Osteoblast (primary cell): ENCODE results near the gene CELF5. TPM values are rescaled to one million over a fixed set of nuclear protein-coding genes. Genes with fewer than 3 reads are reported as not detected.

Experiments used
- DNase-seq: peaks from one replicate; pipeline ENCODE4 v3.0.0; 2011; ENCODE audit warnings: low spot score, mixed read lengths; ENCODE audit not compliant: insufficient read length; ENCODE audit errors: missing footprints
- H2AFZ ChIP-seq: 2 replicates; pipeline ENCODE4 v1.6.0; 2011; ENCODE audit warnings: mild to moderate bottlenecking, low read length
- H3K27ac ChIP-seq: 2 replicates; pipeline ENCODE4 v1.5.1; 2011; ENCODE audit warnings: mild to moderate bottlenecking, low read depth, low read length, moderate library complexity
- H3K27me3 ChIP-seq: 2 replicates; pipeline ENCODE4 v1.6.0; 2012; ENCODE audit warnings: mild to moderate bottlenecking, control low read depth, inconsistent platforms, low read length, moderate library complexity; ENCODE audit not compliant: insufficient read depth
- H3K36me3 ChIP-seq: 2 replicates; pipeline ENCODE4 v1.5.1; 2011; ENCODE audit warnings: mild to moderate bottlenecking, low read length, control low read depth, moderate library complexity; ENCODE audit not compliant: insufficient read depth
- H3K4me1 ChIP-seq: 2 replicates; pipeline ENCODE4 v1.5.1; 2011; ENCODE audit warnings: mild to moderate bottlenecking, low read length, control low read depth, moderate library complexity; ENCODE audit not compliant: insufficient read depth
- H3K4me2 ChIP-seq: 2 replicates; pipeline ENCODE4 v1.6.0; 2011; ENCODE audit warnings: mild to moderate bottlenecking, low read length; ENCODE audit not compliant: insufficient read depth
- H3K4me3 ChIP-seq: fragments of 200-600 bp; sonication (generic); 3 replicates; pipeline ENCODE4 v1.5.1; 2012; ENCODE audit warnings: mild to moderate bottlenecking, low read length, inconsistent platforms; ENCODE audit not compliant: insufficient read depth
- H3K79me2 ChIP-seq: 2 replicates; pipeline ENCODE4 v1.6.0; 2012; ENCODE audit warnings: mild to moderate bottlenecking, low read length, control low read depth, inconsistent platforms; ENCODE audit not compliant: insufficient read depth
- H3K9me3 ChIP-seq: 2 replicates; pipeline ENCODE4 v1.5.1; 2011; ENCODE audit warnings: low read depth, low read length, control low read depth
- H4K20me1 ChIP-seq: 2 replicates; pipeline ENCODE4 v1.6.0; 2012; ENCODE audit warnings: mild to moderate bottlenecking, low read length, control low read depth; ENCODE audit not compliant: insufficient read depth
- CTCF ChIP-seq: IDR thresholded peaks from 2 replicates; pipeline ENCODE4 v1.5.1; 2011; ENCODE audit warnings: mild to moderate bottlenecking, low read depth, low read length, moderate library complexity; ENCODE audit errors: extremely low read depth
- total RNA-seq: library from RNA; depleted of rRNA; stranded (reverse); fragments of >200 nt; gene quantifications from 2 replicates; pipeline ENCODE4 v1.2.3, GENCODE V29; 2012

Gene CELF5
- total RNA-seq, 1 donor, result not detected

- no peak overlapping the region for H3K27ac ChIP-seq
- no peak overlapping the region for H3K4me3 ChIP-seq
- H3K36me3 ChIP-seq, result peaks cover 3% of the 10 kb centered on the region
- peaks cover 32% of the 10 kb centered on the region for H3K79me2 ChIP-seq
- H2AFZ ChIP-seq, result peak overlapping the region; percentile 100
- peaks cover 22% of the 10 kb centered on the region for H4K20me1 ChIP-seq
- no peaks in the 10 kb centered on the region for H3K9me3 ChIP-seq
- peak; percentile 75 for DNase-seq
- H3K4me1 ChIP-seq, result peaks cover 16% of the 10 kb centered on the region
- H3K27me3 ChIP-seq, result no peaks in the 10 kb centered on the region
- no peak for TF ChIP-seq CTCF
- H3K4me2 ChIP-seq, result no peak overlapping the region
Measured at GRCh38 chr19:3183721-3184641, 40.5 kb upstream of the CELF5 start.

GRCh38 chr19:3184847-3185460, 39.5 kb upstream of the CELF5 start:
- peak; percentile 95 for DNase-seq
- H3K4me2 ChIP-seq, result peak overlapping the region; percentile 100
- H2AFZ ChIP-seq, result peak overlapping the region; percentile 100
- H3K27me3 ChIP-seq, result no peaks in the 10 kb centered on the region
- H3K36me3 ChIP-seq, result peaks cover 3% of the 10 kb centered on the region
- H3K27ac ChIP-seq, result peak overlapping the region; percentile 80
- peaks cover 42% of the 10 kb centered on the region for H3K79me2 ChIP-seq
- H3K4me1 ChIP-seq, result peaks cover 16% of the 10 kb centered on the region
- no peak for TF ChIP-seq CTCF
- peak overlapping the region; percentile 93 for H3K4me3 ChIP-seq
- no peaks in the 10 kb centered on the region for H3K9me3 ChIP-seq
- peaks cover 30% of the 10 kb centered on the region for H4K20me1 ChIP-seq

GRCh38 chr19:3185461-3186159, 38.9 kb upstream of the CELF5 start, which contains the start of gene NCLN:
NCLN (plus strand) TSS chr19:3185930; CDS start chr19:3186031, 101 bp downstream.
- DNase-seq, result peak; percentile 99
- Histone ChIP-seq H3K9me3 (no peaks in the 10 kb centered on the region), H3K4me1 (peaks cover 16% of the 10 kb centered on the region), H3K27ac (peak within 1 kb of the TSS; percentile 80), H2AFZ (peak within 1 kb of the TSS; percentile 100), H3K36me3 (peaks cover 3% of the 10 kb centered on the region), H3K4me3 (peak within 1 kb of the TSS; percentile 93), H3K27me3 (no peaks in the 10 kb centered on the region), H4K20me1 (peaks cover 33% of the 10 kb centered on the region), H3K79me2 (peaks cover 48% of the 10 kb centered on the region), H3K4me2 (peak within 1 kb of the TSS; percentile 100)
- no peak for TF ChIP-seq CTCF
